Measurements from ENCODE around the gene CX3CR1.

- TF ChIP-seq CTCF (IDR thresholded peaks at IDR 0.05), result no peak
- no peak for TF ChIP-seq POLR2AphosphoS5 (IDR thresholded peaks at IDR 0.05)
Observed at GRCh38 chr3:39267631-39268548, 11.9 kb downstream of the CX3CR1 start.

Data from prostate gland (tissue), 2 donors.